Activated naive CD4-positive, alpha-beta T cell treated with anti-CD3 and anti-CD28 coated beads, Interleukin-2, amount 50 U/mL, for 24 hours (primary cell): Measurements from ENCODE around the gene LYRM4.

ENCODE experiments used
- H3K27ac Mint-ChIP-seq: one replicate; pipeline ENCODE4 v1.8.0; 2021; ENCODE audit warnings: mild to moderate bottlenecking, mixed read lengths
- H3K27me3 Mint-ChIP-seq: one replicate; pipeline ENCODE4 v1.8.0; 2021; ENCODE audit warnings: mixed read lengths
- H3K36me3 Mint-ChIP-seq: one replicate; pipeline ENCODE4 v1.8.0; 2021; ENCODE audit warnings: mixed read lengths
- H3K4me1 Mint-ChIP-seq: one replicate; pipeline ENCODE4 v1.8.0; 2021; ENCODE audit warnings: mixed read lengths
- H3K4me3 Mint-ChIP-seq: one replicate; pipeline ENCODE4 v1.8.0; 2021; ENCODE audit warnings: mild to moderate bottlenecking, mixed read lengths
- H3K9me3 Mint-ChIP-seq: one replicate; pipeline ENCODE4 v1.8.0; 2021; ENCODE audit warnings: mixed read lengths

Gene LYRM4

GRCh38 chr6:5206920-5207561, 53.7 kb downstream of the LYRM4 start:
- no peaks in the 10 kb centered on the region for H3K9me3 Mint-ChIP-seq
- peaks cover 7% of the 10 kb centered on the region for H3K4me1 Mint-ChIP-seq
- no peak overlapping the region for H3K27ac Mint-ChIP-seq
- H3K36me3 Mint-ChIP-seq, result peaks cover 19% of the 10 kb centered on the region
- no peak overlapping the region for H3K4me3 Mint-ChIP-seq
- H3K27me3 Mint-ChIP-seq, result no peaks in the 10 kb centered on the region

GRCh38 chr6:5205877-5206850, 54.6 kb downstream of the LYRM4 start:
- no peaks in the 10 kb centered on the region for H3K9me3 Mint-ChIP-seq
- no peaks in the 10 kb centered on the region for H3K27me3 Mint-ChIP-seq
- H3K4me3 Mint-ChIP-seq, result no peak overlapping the region
- H3K27ac Mint-ChIP-seq, result no peak overlapping the region
- peaks cover 15% of the 10 kb centered on the region for H3K36me3 Mint-ChIP-seq
- peaks cover 3% of the 10 kb centered on the region for H3K4me1 Mint-ChIP-seq

- no peaks in the 10 kb centered on the region for H3K27me3 Mint-ChIP-seq
- no peak overlapping the region for H3K4me3 Mint-ChIP-seq
- H3K36me3 Mint-ChIP-seq, result peaks cover 13% of the 10 kb centered on the region
- no peak overlapping the region for H3K27ac Mint-ChIP-seq
- no peaks in the 10 kb centered on the region for H3K9me3 Mint-ChIP-seq
- no peaks in the 10 kb centered on the region for H3K4me1 Mint-ChIP-seq
Observed at GRCh38 chr6:5205035-5205507, 55.7 kb downstream of the LYRM4 start.

GRCh38 chr6:5204376-5204775, 56.4 kb downstream of the LYRM4 start:
- Mint-ChIP-seq H3K4me1 (no peaks in the 10 kb centered on the region), H3K27me3 (no peaks in the 10 kb centered on the region), H3K27ac (no peak overlapping the region), H3K36me3 (peaks cover 13% of the 10 kb centered on the region), H3K9me3 (no peaks in the 10 kb centered on the region), H3K4me3 (no peak overlapping the region)

- no peaks in the 10 kb centered on the region for H3K9me3 Mint-ChIP-seq
- peaks cover 13% of the 10 kb centered on the region for H3K36me3 Mint-ChIP-seq
- no peaks in the 10 kb centered on the region for H3K27me3 Mint-ChIP-seq
- H3K4me1 Mint-ChIP-seq, result no peaks in the 10 kb centered on the region
- H3K27ac Mint-ChIP-seq, result no peak overlapping the region
- H3K4me3 Mint-ChIP-seq, result no peak overlapping the region
Observed at GRCh38 chr6:5203546-5203945, 57.2 kb downstream of the LYRM4 start.

GRCh38 chr6:5202941-5203340, 57.8 kb downstream of the LYRM4 start:
- Mint-ChIP-seq H3K4me3 (no peak overlapping the region), H3K4me1 (no peaks in the 10 kb centered on the region), H3K27me3 (no peaks in the 10 kb centered on the region), H3K9me3 (no peaks in the 10 kb centered on the region), H3K27ac (no peak overlapping the region), H3K36me3 (peaks cover 7% of the 10 kb centered on the region)

- H3K9me3 Mint-ChIP-seq, result no peaks in the 10 kb centered on the region
- no peaks in the 10 kb centered on the region for H3K27me3 Mint-ChIP-seq
Observed at GRCh38 chr6:5202206-5202605, 58.5 kb downstream of the LYRM4 start.

GRCh38 chr6:5201271-5201670, 59.5 kb downstream of the LYRM4 start:
- peaks cover 3% of the 10 kb centered on the region for H3K4me1 Mint-ChIP-seq
- H3K36me3 Mint-ChIP-seq, result peaks cover 6% of the 10 kb centered on the region
- H3K9me3 Mint-ChIP-seq, result no peaks in the 10 kb centered on the region
- H3K27me3 Mint-ChIP-seq, result no peaks in the 10 kb centered on the region
- no peak overlapping the region for H3K4me3 Mint-ChIP-seq
- H3K27ac Mint-ChIP-seq, result no peak overlapping the region

More at GRCh38 chr6:5202206-5202605, 58.5 kb downstream of the LYRM4 start:
- peaks cover 4% of the 10 kb centered on the region for H3K36me3 Mint-ChIP-seq
- H3K4me3 Mint-ChIP-seq, result no peak overlapping the region
- no peak overlapping the region for H3K27ac Mint-ChIP-seq
- no peaks in the 10 kb centered on the region for H3K4me1 Mint-ChIP-seq

- Mint-ChIP-seq H3K27me3 (no peaks in the 10 kb centered on the region), H3K4me1 (peaks cover 6% of the 10 kb centered on the region), H3K4me3 (no peak overlapping the region), H3K9me3 (no peaks in the 10 kb centered on the region), H3K36me3 (peaks cover 9% of the 10 kb centered on the region), H3K27ac (no peak overlapping the region)
Observed at GRCh38 chr6:5199702-5200101, 61.0 kb downstream of the LYRM4 start.

- H3K27ac Mint-ChIP-seq, result no peak overlapping the region
- H3K27me3 Mint-ChIP-seq, result no peaks in the 10 kb centered on the region
- H3K4me3 Mint-ChIP-seq, result no peak overlapping the region
- H3K4me1 Mint-ChIP-seq, result peaks cover 6% of the 10 kb centered on the region
- peaks cover 7% of the 10 kb centered on the region for H3K36me3 Mint-ChIP-seq
- H3K9me3 Mint-ChIP-seq, result no peaks in the 10 kb centered on the region
Observed at GRCh38 chr6:5199283-5199682, 61.5 kb downstream of the LYRM4 start.

GRCh38 chr6:5197084-5197483, 63.7 kb downstream of the LYRM4 start:
- Mint-ChIP-seq H3K27ac (no peak overlapping the region), H3K4me1 (peaks cover 6% of the 10 kb centered on the region), H3K9me3 (no peaks in the 10 kb centered on the region), H3K36me3 (peaks cover 7% of the 10 kb centered on the region), H3K4me3 (no peak overlapping the region), H3K27me3 (no peaks in the 10 kb centered on the region)

GRCh38 chr6:5192135-5192794, 68.5 kb downstream of the LYRM4 start:
- no peaks in the 10 kb centered on the region for H3K27me3 Mint-ChIP-seq
- no peak overlapping the region for H3K27ac Mint-ChIP-seq
- no peak overlapping the region for H3K4me3 Mint-ChIP-seq
- H3K4me1 Mint-ChIP-seq, result peaks cover 6% of the 10 kb centered on the region
- H3K9me3 Mint-ChIP-seq, result no peaks in the 10 kb centered on the region
- H3K36me3 Mint-ChIP-seq, result peaks cover 7% of the 10 kb centered on the region

- no peak overlapping the region for H3K27ac Mint-ChIP-seq
Observed at GRCh38 chr6:5191722-5192121, 69.0 kb downstream of the LYRM4 start.

GRCh38 chr6:5191222-5191621, 69.5 kb downstream of the LYRM4 start:
- Mint-ChIP-seq H3K9me3 (no peaks in the 10 kb centered on the region), H3K27ac (no peak overlapping the region), H3K36me3 (peaks cover 6% of the 10 kb centered on the region), H3K4me1 (peaks cover 3% of the 10 kb centered on the region), H3K27me3 (no peaks in the 10 kb centered on the region), H3K4me3 (no peak overlapping the region)

More at GRCh38 chr6:5191722-5192121, 69.0 kb downstream of the LYRM4 start:
- Mint-ChIP-seq H3K9me3 (no peaks in the 10 kb centered on the region), H3K4me1 (peaks cover 4% of the 10 kb centered on the region), H3K27me3 (no peaks in the 10 kb centered on the region), H3K36me3 (peaks cover 7% of the 10 kb centered on the region), H3K4me3 (no peak overlapping the region)

GRCh38 chr6:5190507-5190906, 70.2 kb downstream of the LYRM4 start:
- Mint-ChIP-seq H3K4me1 (no peaks in the 10 kb centered on the region), H3K27ac (no peak overlapping the region), H3K4me3 (no peak overlapping the region), H3K27me3 (no peaks in the 10 kb centered on the region), H3K9me3 (no peaks in the 10 kb centered on the region), H3K36me3 (peaks cover 7% of the 10 kb centered on the region)
